Adrenal gland (tissue), 12 donors: ENCODE measurements around the gene LAMA1. TPM values are rescaled to one million over a fixed set of nuclear protein-coding genes. Genes with fewer than 3 reads are reported as not detected.

Experiments
- DNase-seq, 7 donors: peaks; one replicate each; pipeline ENCODE4 v3.0.0-alpha.2; 2019 to 2020
- H3K27ac ChIP-seq, 5 donors: fragments of 200-600 bp; sonication (generic) in 4 of 5; 1 replicate in 3 of 5; 2 replicates in 2 of 5; pipeline versions ENCODE4 v1.5.1 to v1.8.0; 2016 to 2020; ENCODE audit warnings: mild to moderate bottlenecking in 1 of 5
- H3K27me3 ChIP-seq: fragments of 200-600 bp; 2 replicates; pipeline ENCODE4 v1.8.0; 2021
- H3K36me3 ChIP-seq, 2 donors: fragments of 200-600 bp; replicated peaks in 1 of 2; 1 replicate in 1 of 2; 2 replicates in 1 of 2; pipeline versions ENCODE4 v1.5.1 to v1.8.0; 2018 to 2022
- H3K4me1 ChIP-seq, 2 donors: fragments of 200-600 bp; replicated peaks in 1 of 2; 1 replicate in 1 of 2; 2 replicates in 1 of 2; pipeline versions ENCODE4 v1.5.1 to v1.8.0; 2018 to 2021
- H3K4me3 ChIP-seq, 4 donors: fragments of 200-600 bp; sonication (generic) in 3 of 4; one replicate each; pipeline ENCODE4 v1.5.1; 2016 to 2018
- H3K9me3 ChIP-seq, 3 donors: fragments of 200-600 bp; sonication (generic) in 1 of 3; replicated peaks in 1 of 3; 1 replicate in 2 of 3; 2 replicates in 1 of 3; pipeline versions ENCODE4 v1.5.1 to v1.8.0; 2016 to 2021
- CTCF ChIP-seq, 6 experiments: fragments of 450-650 bp in 4 of 6; fragments of 200-600 bp in 2 of 6; sonication (generic) in 1 of 6; IDR thresholded peaks; 1 replicate in 5 of 6; 2 replicates in 1 of 6; pipeline versions ENCODE4 v1.5.1 to v1.8.0; 2016 to 2021; ENCODE audit warnings: antibody characterized with exemption in 6 of 6, mild to moderate bottlenecking in 2 of 6, moderate library complexity in 1 of 6
- POLR2A ChIP-seq, 2 donors: fragments of 450-650 bp; IDR thresholded peaks; one replicate each; pipeline ENCODE4 v1.6.1; 2017; ENCODE audit warnings: antibody characterized with exemption in 2 of 2, mild to moderate bottlenecking in 2 of 2, moderate library complexity in 1 of 2
- WGBS, 4 donors: extraction: QIAGEN DNeasy Blood & Tissue Kit in 2 of 4; methylation state at CpG; one replicate each; pipeline versions ENCODE4 v1.1.5 to v1.1.7; 2013 to 2017; 5-methylcytosine and 5-hydroxymethylcytosine counted together
- intact Hi-C, 2 donors: fragments of 100-400 bp; cut with DNase I; formaldehyde crosslinking; loops; one replicate each; pipeline versions ENCODE4 v1.14.1 to v1.15.0; 2022 to 2023
- polyA plus RNA-seq, 3 donors: library from polyadenylated mRNA; stranded (reverse); fragments of 200-250 nt in 2 of 3; fragments of 350-450 nt in 1 of 3; fragmentation: Illumina TruSeq in 1 of 3; extraction: RNeasy Lipid Tissue Mini Kit (QIAGEN cat#74804) in 1 of 3; gene quantifications; one replicate each; pipeline ENCODE4 v1.2.3, GENCODE V29; 2013 to 2014
- total RNA-seq, 9 donors: library from RNA; depleted of rRNA in 4 of 9; stranded (reverse); fragments of >200 nt in 4 of 9; fragments of 120-200 nt in 1 of 9; fragmentation: NEBNext Ultra II Directional in 1 of 9; extraction: Animal tissue kit (Norgen Biotek cat#: 25700) in 1 of 9; gene quantifications; one replicate each; pipeline versions ENCODE4 v1.1.0 to v1.2.4, GENCODE V29; 2013 to 2023
- donor health status: healthy with polysubstance abuse.
- donor health status: Bipolar disorder and iron deficiency.
- donor health status: DM: yes; HTN: yes; CAD: no.
- donor health status: DM: no; HTN: no; CAD: no.
- donor health status: DM: no; HTN: no; CAD: no.
- donor health status: DM: yes; HTN: yes; CAD: no.

The LAMA1 gene
- total and polyA plus RNA-seq, 12 donors, result 0.07 to 0.55 (median 0.17) TPM

- peak; percentile 31 to 88 (median 71) for DNase-seq
- Histone ChIP-seq H3K36me3 (no peaks in the 10 kb centered on the region), H3K4me1 (no peaks in the 10 kb centered on the region), H3K4me3 (no peak overlapping the region), H3K27me3 (no peaks in the 10 kb centered on the region), H3K9me3 (no peaks in the 10 kb centered on the region), H3K27ac (peak overlapping the region in 1 of 5 donors; percentile 24)
- WGBS, 4 donors, result 43 to 56% (median 46%) methylated on average over 17 to 20 of the region's 20 CpGs
- intact Hi-C loops, result loop anchor here in 1 of 2 donors (10.0 kb wide), 1 partner anchor 136 kb away; no protein-coding TSS in a partner anchor
- TF ChIP-seq POLR2A (IDR thresholded peaks at IDR 0.05) (no peak), CTCF (IDR thresholded peaks at IDR 0.05) (peak; percentile 38 to 69 (median 48))
Observed at GRCh38 chr18:7038330-7038851, 79.2 kb downstream of the LAMA1 start.

- no peak for TF ChIP-seq POLR2A (IDR thresholded peaks at IDR 0.05)
- TF ChIP-seq CTCF (IDR thresholded peaks at IDR 0.05), result no peak
- H3K4me3 ChIP-seq, result no peak overlapping the region
- H3K9me3 ChIP-seq, result no peaks in the 10 kb centered on the region
- H3K4me1 ChIP-seq, result no peaks in the 10 kb centered on the region
- intact Hi-C loops, result loop anchor here in 1 of 2 donors (10.0 kb wide), 1 partner anchor 137 kb away; no protein-coding TSS in a partner anchor
- no peak overlapping the region for H3K27ac ChIP-seq
- no peaks in the 10 kb centered on the region for H3K36me3 ChIP-seq
- 88 to 96% (median 95%) methylated on average over 11 of the region's 11 CpGs for WGBS, 4 donors
- no peak for DNase-seq
- H3K27me3 ChIP-seq, result no peaks in the 10 kb centered on the region
Observed at GRCh38 chr18:7037470-7037869, 80.1 kb downstream of the LAMA1 start.

GRCh38 chr18:7035807-7036206 lies 81.8 kb downstream of the LAMA1 start:
- TF ChIP-seq POLR2A (IDR thresholded peaks at IDR 0.05) (no peak), CTCF (IDR thresholded peaks at IDR 0.05) (no peak)
- H3K27ac ChIP-seq, result no peak overlapping the region
- H3K36me3 ChIP-seq, result no peaks in the 10 kb centered on the region
- H3K9me3 ChIP-seq, result no peaks in the 10 kb centered on the region
- DNase-seq, result no peak
- no peaks in the 10 kb centered on the region for H3K27me3 ChIP-seq
- no peak overlapping the region for H3K4me3 ChIP-seq
- intact Hi-C loops, result loop anchor here in 1 of 2 donors (10.0 kb wide), 1 partner anchor 139 kb away; no protein-coding TSS in a partner anchor
- 88 to 94% (median 91%) methylated on average over 11 of the region's 11 CpGs for WGBS, 4 donors
- H3K4me1 ChIP-seq, result no peaks in the 10 kb centered on the region

GRCh38 chr18:7034924-7035323 lies 82.7 kb downstream of the LAMA1 start:
- 63 to 71% (median 66%) methylated on average over 5 of the region's 5 CpGs for WGBS, 4 donors
- intact Hi-C loops, result loop anchor here in 1 of 2 donors (10.0 kb wide), 1 partner anchor 140 kb away; no protein-coding TSS in a partner anchor
- TF ChIP-seq POLR2A (IDR thresholded peaks at IDR 0.05), result no peak

GRCh38 chr18:7032537-7032936 lies 85.1 kb downstream of the LAMA1 start:
- TF ChIP-seq CTCF (IDR thresholded peaks at IDR 0.05) (no peak), POLR2A (IDR thresholded peaks at IDR 0.05) (no peak)
- no peak overlapping the region for H3K4me3 ChIP-seq
- WGBS, 4 donors, result 75 to 88% (median 81%) methylated on average over 3 of the region's 3 CpGs
- H3K9me3 ChIP-seq, result no peaks in the 10 kb centered on the region
- intact Hi-C loops, result loop anchor here in 1 of 2 donors (10.0 kb wide), 1 partner anchor 142 kb away; no protein-coding TSS in a partner anchor
- no peak overlapping the region for H3K27ac ChIP-seq
- DNase-seq, result no peak
- no peaks in the 10 kb centered on the region for H3K36me3 ChIP-seq
- no peaks in the 10 kb centered on the region for H3K27me3 ChIP-seq
- H3K4me1 ChIP-seq, result no peaks in the 10 kb centered on the region

More at GRCh38 chr18:7034924-7035323, 82.7 kb downstream of the LAMA1 start:
- H3K4me1 ChIP-seq, result no peaks in the 10 kb centered on the region
- H3K36me3 ChIP-seq, result no peaks in the 10 kb centered on the region
- H3K27me3 ChIP-seq, result no peaks in the 10 kb centered on the region
- H3K27ac ChIP-seq, result no peak overlapping the region
- DNase-seq, result no peak
- no peak overlapping the region for H3K4me3 ChIP-seq
- no peaks in the 10 kb centered on the region for H3K9me3 ChIP-seq
